IMR-90 (cell line): ENCODE data around the gene SLC22A31. TPM values are rescaled to one million over a fixed set of nuclear protein-coding genes. Genes with fewer than 3 reads are reported as not detected.

Source experiments
- MAFK ChIP-seq: IDR thresholded peaks from 2 replicates; pipeline ENCODE4 v1.6.1; 2012; ENCODE audit warnings: low read depth, low read length, improper control_type of control experiment
- polyA plus RNA-seq, 3 experiments: library from polyadenylated mRNA; depleted of rRNA; stranded (reverse); fragments of >200 nt; gene quantifications; 2 replicates each; pipeline ENCODE4 v1.2.3, GENCODE V29; 2012; ENCODE audit warnings: low replicate concordance in 1 of 3
- total RNA-seq: library from RNA; depleted of rRNA; stranded (reverse); fragments of >200 nt; gene quantifications from 2 replicates; pipeline ENCODE4 v1.2.3, GENCODE V29; 2012
- TF ChIP-seq, protein P1 (sequence below): conservative IDR thresholded peaks from 2 replicates; pipeline ENCODE4 v1.5.1; 2012; ENCODE audit warnings: mild to moderate bottlenecking, low read depth, low read length, improper control_type of control experiment

Gene SLC22A31
- total and polyA plus RNA-seq, 2 of the 4 experiments (the other 2 are of a cell fraction) = 0.18 to 5.5 TPM

DNA sequence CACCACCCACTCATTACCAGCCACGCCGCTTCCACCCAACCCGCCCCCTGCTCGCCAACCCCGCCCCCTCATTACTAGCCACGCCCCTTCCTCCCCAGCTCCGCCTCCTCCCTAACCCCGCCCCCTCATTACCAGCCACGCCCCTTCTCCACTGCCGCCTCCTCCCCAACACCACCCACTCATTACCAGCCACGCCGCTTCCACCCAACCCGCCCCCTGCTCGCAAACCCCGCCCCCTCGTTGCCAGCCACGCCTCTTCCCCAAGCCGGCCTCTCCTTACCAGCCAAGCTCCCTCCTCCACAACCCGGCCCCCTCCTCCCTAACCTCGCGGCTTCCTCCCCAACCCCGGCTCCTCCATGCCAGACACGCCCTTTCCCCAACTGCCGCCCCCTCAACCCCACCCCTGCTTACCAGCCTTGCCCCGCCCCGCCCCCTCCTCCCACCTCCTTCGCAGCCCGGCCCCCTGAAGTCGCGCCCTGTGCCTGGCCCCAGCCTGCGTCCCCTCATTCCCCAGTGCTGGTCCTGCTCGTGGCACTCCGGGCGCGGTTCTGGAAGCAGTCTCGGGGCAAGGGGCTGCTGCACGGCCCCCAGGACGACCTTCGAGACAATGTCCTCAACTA lies 7.3 kb downstream of the SLC22A31 start (continued):
- TF ChIP-seq, protein P1, sequence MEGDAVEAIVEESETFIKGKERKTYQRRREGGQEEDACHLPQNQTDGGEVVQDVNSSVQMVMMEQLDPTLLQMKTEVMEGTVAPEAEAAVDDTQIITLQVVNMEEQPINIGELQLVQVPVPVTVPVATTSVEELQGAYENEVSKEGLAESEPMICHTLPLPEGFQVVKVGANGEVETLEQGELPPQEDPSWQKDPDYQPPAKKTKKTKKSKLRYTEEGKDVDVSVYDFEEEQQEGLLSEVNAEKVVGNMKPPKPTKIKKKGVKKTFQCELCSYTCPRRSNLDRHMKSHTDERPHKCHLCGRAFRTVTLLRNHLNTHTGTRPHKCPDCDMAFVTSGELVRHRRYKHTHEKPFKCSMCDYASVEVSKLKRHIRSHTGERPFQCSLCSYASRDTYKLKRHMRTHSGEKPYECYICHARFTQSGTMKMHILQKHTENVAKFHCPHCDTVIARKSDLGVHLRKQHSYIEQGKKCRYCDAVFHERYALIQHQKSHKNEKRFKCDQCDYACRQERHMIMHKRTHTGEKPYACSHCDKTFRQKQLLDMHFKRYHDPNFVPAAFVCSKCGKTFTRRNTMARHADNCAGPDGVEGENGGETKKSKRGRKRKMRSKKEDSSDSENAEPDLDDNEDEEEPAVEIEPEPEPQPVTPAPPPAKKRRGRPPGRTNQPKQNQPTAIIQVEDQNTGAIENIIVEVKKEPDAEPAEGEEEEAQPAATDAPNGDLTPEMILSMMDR = no peak
- TF ChIP-seq MAFK = no peak
